HG03521 (cell line): ENCODE measurements around the gene NAXE.
"Not testable (repeated sequence)": the region's sequence is repeated elsewhere in the genome, so short reads cannot be mapped to it uniquely, and the experiment has no call there.

Experiments used
- ATAC-seq: cut with Tn5 transposase; IDR thresholded peaks from one replicate; pipeline ENCODE4 v1.9.1; 2021; ENCODE audit warnings: mild to moderate bottlenecking, moderate library complexity; ENCODE audit not compliant: unreplicated experiment

The NAXE gene

DNA sequence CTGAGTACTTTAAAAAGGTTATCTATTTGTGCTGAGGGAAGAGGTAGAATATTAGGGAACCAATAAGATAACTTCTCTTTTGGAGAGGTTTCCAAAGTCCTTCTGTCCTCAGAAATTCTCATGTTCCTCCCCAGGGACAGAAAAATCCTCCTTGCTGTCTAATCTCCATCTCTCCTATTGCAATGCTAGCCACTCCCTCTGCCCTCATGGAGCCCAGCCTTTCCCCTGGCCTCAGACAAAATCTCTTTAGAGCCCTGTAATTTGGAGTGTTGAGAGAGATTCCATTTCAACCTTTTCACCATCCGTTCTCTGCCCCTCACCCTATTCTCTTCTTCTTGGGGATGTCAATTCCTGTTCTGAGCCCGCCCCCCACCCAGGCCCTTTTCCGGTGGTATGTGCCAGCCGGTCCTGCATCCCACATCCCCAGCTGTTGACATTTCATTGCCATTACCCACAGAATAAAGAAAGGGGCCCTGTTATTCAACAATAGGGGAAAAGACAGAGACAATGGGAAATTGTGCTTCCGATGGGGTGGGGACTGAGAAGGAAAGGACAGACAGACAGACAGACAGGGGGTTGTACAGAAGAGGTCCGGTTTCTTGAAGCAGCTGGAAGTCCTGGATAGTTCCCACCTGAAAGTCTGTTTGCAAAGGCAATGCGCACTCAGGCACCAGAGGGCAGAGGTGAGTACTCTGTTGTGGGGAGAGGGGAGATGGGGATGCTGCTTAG is 27.4 kb downstream of the NAXE start, which contains the start of gene HAPLN2:
Gene HAPLN2 (plus strand): TSS at position 563 of the 729 bp plus-strand sequence. CDS start 4,076 bp downstream, outside the sequence.
- no peak for ATAC-seq

DNA sequence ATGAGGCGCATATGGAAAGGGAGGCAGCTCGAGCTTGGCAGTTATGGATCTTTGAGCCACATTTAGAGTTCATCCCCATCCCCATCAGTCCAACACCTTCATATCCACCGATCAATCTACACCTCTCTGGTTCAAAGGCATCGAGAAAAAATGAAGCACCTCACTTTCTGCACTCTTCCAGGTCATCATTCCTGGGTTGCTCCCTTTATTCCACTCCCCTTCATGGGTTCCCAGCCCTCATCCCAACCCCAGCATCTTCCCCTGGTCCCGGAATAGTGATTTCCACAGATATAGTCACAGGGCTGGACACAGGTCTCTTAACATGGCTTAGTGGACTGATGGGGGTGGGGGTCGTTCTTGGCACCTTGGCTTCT is 28.0 kb downstream of the NAXE start:
- no peak for ATAC-seq

DNA sequence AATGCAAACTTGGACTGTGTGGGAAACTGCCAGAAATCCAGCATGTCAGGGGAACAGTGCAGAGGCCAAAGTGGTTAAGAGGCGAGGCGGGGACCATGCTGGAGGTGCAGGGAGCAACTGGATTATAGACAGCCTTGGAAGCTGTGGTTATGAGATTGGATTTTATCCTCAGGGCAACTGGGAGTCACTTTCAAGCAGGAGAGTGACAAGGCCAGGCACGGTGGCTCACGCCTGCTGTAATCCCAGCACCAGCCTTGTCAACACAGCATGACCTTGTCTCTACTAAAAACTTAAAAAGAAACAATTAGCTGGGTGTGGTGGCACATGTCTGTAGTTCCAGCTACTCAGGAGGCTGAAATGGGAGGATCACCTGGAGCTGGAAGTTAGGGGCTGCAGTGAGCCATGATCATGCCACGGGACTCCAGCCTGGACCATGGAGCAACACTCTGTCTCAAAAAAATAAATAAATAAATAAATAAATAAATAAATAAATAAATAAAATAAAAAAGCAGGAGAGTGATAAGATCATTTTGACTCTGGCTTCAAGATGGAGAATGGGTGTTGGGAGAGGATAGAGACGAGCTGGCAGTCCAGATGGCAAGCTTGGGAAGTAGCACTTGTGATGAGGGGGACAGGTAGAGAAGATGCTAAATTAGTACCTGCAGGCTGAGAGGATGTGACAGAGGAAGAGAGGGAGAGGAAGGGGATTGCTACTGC is 31.2 kb downstream of the NAXE start:
- ATAC-seq = no peak

DNA sequence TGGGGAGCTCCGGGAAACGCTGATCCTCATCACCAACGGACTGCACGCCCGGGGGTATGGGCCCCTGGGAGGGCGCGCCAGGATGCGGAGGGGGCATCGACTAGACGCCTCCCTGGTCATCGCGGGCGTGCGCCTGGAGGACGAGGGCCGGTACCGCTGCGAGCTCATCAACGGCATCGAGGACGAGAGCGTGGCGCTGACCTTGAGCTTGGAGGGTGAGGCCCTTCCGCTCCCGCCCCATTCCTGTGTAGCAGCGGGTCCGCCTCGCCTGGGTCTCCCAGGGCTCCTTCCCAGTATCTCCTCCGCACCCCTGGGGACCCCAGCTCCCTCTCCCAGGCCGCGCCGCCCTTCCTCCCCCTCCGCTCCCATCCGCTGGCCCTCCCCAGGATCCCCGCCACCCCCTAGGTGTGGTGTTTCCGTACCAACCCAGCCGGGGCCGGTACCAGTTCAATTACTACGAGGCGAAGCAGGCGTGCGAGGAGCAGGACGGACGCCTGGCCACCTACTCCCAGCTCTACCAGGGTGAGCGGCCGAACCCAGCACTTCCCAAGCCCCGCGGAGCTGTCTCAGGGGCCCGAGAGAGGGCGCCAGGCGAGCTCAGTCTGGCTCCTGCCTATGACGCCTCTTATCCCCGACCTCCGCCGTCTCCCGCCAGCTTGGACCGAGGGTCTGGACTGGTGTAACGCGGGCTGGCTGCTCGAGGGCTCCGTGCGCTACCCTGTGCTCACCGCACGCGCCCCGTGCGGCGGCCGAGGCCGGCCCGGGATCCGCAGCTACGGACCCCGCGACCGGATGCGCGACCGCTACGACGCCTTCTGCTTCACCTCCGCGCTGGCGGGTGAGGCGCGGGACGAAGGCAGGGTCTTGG is 32.6 kb downstream of the NAXE start:
- ATAC-seq = no peak

DNA sequence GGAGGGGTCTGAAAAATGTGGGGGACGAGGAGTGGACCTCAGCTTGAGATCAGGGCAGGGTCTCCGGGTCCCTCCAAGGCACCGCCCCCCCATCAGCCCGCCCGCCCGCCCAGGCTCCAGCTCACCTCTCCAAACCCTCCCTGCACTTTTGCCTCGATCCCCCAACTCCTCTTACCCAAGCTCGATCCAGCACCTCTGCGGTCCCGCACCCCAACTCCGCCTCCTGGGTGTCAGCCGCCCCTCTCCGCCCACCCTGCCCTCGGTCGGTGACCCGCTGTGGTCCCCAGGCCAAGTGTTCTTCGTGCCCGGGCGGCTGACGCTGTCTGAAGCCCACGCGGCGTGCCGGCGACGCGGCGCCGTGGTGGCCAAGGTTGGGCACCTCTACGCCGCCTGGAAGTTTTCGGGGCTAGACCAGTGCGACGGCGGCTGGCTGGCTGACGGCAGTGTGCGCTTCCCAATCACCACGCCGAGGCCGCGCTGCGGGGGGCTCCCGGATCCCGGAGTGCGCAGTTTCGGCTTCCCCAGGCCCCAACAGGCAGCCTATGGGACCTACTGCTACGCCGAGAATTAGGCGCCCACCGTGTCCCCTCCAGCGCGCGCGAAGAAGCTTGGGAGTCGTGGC is 33.3 kb downstream of the NAXE start:
- no peak for ATAC-seq

DNA sequence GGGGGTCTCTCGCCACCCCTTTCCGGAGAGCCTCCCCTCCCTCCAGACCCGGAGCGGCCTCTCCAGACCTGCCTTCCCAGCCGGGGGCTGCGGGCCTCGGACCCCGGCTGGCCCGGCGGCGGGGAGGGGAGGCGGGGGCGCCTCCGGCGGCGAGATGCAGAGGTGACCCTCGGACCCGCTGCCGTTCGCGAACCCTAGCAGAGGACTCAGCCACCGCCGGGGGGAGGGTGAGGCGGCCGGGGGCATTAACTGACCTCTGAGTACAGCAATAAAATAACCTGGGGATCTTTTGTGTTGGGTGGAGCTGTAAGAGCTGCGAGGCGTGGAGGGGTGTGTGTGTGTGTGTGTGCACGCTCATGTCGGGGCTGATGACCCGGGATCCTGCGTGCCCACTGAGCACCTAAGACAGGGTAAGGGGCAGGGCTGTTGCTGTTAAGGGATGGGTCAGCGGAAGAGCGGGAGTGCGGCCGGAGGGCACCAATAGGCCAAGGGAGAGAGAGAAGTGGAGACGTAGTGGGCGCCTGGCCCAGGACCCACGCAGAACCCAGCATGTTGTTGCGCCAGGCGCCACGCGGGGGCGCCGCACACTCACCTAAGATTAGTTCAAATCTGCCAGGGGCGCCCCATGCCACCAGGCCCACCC is 34.0 kb downstream of the NAXE start:
- ATAC-seq = no peak

DNA sequence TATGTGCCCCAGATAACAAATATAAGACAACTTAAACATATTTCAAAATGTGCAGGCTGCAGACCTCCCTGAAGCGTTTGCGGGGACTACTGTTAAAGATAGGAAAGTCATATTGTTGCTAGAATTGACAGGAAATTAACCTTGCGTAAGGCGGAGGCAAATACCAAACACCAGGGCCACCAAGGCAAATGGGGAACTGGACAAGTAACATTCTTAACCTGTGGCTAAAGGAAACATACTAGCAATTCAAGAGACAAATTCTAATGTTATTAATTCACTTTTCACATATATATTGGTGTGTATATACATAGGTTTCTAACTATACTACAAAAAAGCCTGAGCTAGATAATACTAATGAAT is 34.5 kb downstream of the NAXE start:
- ATAC-seq = no peak

DNA sequence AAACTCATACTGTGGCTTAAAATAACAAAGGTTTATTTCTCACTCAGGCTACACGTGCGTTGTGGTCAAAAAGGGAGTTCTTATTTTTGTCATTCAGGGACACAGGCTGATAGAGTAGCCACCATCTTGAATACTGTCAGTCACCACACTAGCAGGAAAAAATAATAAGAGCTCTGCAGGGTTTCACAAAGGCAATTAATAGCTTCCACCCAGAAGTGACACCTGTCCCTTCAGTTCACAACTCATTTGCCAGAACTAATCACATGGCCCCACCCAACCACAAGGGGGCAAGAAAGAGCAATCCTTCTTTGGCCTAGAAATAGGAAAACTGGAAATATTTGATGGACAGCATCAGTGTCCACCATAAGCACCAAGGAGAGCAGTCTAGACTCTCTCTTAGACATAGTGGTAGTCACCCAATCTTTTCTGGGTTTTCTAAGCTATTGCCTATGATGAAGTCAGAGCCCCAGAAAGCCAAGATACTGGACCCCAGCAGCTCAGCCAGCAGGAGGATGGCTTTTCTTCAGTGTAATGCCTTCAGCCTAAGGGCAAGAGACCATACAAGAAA is 35.8 kb downstream of the NAXE start:
- ATAC-seq = no peak

DNA sequence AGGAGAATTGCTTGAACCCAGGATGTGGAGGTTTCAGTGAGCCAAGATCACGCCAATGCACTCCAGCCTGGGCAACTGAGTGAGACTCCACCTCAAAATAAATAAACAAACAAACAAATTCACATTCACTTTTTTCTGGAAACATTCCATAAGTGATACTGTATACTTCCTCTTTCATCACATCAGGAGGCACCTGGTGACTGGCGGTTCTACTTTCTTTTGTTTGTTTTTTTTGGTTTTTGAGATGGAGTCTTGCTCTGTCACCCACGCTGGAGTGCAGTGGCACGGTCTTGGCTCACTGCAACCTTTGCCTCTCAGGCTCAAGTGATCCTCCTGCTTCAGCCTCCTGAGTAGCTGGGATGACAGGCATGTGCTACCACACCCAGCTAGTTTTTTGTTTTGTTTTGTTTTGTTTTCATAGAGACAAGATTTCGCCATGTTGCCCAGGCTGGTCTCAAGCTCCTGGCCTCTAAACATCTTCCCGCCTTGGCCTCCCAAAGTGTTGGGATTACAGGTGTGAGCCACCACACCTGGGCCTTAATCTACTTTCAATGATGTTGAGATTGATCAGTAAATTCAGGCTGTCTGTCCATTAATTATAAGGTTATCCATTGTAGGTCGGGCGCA is 38.4 kb downstream of the NAXE start:
- no peak for ATAC-seq

DNA sequence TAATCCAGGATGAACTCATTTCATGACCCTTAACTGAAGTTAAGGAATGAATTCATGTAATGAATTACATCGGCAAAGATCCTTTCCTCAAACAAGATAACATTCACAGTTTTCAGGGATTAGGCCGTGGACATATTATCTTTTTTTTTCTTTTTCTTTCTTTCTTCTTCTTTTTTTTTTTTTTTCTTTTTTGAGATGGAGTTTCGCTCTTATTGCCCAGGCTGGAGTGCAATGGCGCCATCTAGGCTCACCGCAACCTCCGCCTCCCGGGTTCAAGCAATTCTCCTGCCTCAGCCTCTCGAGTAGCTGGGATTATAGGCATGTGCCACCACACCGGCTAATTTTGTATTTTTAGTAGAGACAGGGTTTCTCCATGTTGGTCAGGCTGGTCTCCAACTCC is 39.6 kb downstream of the NAXE start:
- ATAC-seq = not testable (repeated sequence)

DNA sequence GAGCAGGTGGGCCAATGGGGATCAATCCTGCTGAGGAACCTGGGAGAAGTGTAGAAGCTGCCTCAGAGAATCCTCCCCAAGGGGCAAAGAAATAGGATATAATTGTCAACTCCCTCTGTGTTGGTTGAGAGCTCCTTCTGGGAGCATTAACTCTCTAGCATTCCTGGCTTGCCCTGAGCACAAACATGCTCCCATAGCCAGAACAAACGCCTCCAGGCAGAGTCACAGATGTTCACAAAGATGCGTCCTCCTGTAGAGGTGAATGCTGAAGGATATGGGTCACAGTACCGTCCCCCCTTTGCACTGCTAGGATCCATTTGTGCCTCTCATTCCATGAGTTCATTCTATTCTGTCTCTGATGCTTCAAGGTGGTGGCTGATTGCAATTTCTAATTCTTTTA is 40.8 kb downstream of the NAXE start:
- no peak for ATAC-seq

DNA sequence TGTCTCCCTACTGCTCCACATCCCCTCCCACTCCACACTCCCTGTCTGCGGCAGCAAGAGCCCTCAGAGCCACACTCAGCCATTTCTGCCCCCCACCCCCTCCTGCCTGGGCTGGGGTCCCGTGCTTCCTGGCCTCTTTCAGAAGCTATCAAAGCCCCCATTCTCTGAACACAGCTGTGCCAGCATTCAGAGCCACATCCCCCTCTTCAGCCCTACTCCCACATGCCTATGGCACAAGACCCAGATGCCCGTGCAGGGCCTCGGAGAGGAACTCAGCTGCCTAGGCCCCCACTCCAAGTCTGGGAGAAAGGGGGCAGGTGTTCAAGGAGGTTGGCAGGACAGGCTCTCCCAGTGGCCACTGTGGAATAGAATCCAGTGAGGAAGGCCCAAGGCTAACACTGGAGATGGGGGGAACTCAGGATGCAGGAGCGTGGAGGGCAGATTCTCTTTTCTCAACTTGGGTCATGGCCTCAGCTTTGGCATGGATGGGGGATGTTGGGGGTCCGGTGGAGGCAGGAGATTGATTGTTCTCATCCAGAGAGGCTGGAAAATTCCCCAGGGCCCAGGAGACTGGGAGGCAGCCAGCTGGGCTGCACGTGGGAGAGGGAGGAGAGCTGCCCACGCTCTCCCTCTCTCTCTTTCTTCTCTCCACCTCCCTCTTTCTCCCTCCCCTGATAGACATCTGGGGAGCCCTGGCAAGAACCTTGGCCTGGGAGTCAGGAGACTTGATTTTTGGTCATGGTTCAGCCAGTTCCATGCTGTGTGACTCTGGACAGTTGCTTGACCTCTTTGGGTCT is 46.8 kb downstream of the NAXE start:
- no peak for ATAC-seq

DNA sequence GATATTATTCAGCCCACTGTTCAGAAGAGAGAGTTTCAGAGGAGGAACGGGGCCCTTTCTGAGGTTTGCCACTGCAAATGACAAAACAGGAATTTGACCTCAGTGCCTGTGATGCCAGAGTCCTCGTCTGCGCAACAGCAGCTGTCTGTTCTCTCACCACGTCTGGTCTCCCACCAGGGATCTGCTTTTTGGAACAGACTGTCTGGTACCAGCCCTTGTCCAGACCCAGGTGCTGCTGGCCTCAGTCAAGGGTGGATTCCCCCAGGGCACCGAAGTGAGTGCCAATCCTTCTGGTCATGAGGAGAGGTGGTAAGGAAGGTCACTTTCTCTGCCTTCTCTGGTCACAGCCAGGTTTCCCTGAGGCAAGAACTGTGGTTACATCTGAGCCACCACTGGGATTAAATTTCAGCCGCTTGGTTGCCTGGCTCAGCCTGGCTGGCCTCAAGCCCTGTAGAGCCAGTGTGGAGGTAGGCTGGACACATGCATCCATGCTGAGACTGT is 48.1 kb downstream of the NAXE start:
- no peak for ATAC-seq

DNA sequence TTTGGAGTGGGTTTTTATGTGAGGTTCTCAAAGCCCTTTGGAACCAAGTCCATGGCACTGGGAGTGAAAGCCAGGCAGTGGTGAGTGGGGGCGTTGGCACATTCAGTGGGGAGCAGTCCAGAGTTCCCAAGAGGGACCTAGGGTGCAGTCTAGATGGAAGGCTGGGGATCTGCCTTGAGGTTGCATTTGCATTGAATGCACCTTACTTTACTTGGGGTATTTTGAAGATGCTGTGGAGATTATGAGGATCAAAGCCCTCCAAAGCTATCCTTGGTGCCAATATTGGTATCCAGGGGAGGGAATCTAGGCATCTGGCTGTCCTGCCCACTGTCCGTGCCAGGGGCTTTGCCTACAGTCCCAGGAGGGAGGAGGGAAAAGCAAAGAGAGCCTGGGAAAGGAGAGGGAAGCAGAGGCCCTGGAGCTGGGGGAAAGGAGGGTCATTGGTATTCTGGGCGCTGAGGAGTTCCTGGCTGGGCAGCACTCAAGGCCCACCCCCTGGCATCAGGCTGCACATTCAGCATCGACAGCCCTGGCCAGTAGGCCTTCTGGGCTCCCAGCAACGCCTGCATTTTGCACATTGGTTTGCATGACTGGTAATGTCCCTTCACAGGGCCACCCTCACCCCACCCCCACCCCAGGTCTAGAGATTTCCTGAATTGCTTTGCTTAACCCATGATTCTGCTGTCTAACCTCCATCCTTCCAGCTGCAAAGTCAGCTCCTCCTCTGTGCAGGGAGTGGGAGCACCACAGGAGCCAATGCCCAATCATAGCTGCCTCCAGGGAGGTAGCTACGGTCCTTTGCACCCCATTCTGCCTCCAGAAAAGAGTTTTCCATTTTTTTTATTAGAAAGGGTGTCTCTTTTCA is 49.5 kb downstream of the NAXE start:
- ATAC-seq = no peak

DNA sequence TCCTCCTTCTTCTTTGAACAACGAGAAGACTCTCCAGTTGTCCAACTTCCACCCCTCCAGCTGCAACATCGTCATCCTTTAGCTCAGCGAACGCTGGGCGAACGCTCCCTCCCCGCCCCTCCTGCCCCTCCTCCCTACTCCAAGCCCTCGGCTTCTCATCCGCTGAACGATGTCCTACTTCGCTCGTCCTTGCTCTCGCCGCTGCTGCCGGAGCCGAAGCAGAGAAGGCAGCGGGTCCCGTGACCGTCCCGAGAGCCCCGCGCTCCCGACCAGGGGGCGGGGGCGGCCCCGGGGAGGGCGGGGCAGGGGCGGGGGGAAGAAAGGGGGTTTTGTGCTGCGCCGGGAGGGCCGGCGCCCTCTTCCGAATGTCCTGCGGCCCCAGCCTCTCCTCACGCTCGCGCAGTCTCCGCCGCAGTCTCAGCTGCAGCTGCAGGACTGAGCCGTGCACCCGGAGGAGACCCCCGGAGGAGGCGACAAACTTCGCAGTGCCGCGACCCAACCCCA is 50.2 kb downstream of the NAXE start, which contains the start of gene BCAN:
Gene BCAN (plus strand): TSS at position 357 of the 504 bp plus-strand sequence. CDS start 3,938 bp downstream, outside the sequence.
- no peak for ATAC-seq

DNA sequence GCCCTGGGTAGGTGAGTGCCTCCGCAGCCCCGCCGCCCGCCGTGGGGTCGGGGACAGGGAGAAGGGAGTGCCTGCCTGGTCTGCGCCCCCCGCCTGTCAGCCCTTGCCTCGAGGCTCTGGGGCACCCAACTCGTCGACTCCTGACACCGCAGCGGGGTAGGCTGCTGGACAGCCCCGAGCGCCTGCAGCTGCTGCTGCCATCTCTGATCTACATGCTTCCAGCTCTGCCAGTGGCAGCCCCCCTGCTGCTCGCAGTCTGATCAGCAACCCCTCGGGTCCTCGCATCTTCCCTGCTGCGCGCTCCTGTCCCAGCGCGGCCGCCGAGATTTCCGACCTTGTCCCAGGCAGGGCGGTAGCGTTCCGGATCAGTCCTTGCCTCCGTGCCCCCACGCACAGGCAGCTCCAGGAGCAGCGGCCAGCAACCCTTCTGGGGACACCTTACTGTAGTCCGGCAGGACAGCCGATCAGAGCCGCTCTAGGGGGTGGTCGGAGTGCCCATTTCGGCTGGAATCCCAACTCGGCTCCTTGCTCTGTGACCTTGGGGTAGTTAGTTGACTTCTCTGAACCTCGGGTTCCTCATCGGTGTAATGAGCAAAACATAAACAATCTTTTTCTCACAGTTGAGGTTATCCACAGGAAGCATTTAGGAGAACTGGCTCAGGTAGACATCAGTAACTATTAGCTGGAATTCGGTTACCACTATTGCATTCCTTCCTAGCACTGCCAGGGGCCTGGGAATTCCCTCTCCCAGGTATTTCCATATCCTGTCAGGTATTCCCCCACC is 50.9 kb downstream of the NAXE start:
- ATAC-seq = no peak
